ENCODE measurements around the gene LGALS9. TPM values are rescaled to one million over a fixed set of nuclear protein-coding genes. Genes with fewer than 3 reads are reported as not detected.
A peak's percentile ranks its signal among the peaks of the same experiment; 100 is the strongest.
"Not testable (repeated sequence)": the region's sequence is repeated elsewhere in the genome, so short reads cannot be mapped to it uniquely, and the experiment has no call there.

LGALS9 gene
- total RNA-seq, 4 donors from 2014 or later, result 121 to 214 (median 144) TPM

DNA sequence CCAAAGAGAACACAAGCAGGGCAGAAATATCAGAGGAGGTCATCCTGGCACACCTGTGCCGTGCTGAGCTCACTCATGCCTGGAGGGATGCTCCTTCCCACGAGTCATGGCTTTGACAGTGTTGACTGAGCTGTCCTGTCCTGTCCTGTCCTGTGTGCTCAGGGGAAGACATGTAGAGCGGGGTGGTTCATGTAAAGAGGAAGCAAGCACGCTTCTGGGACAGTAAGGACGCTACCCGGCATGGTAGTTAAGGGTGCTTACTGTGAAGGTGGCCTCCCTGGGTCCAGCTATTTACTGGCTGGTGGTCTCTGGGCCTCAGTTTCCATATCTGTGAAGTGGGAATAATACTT is 398 bp downstream of the LGALS9 start:
- TF ChIP-seq CTCF (IDR thresholded peaks at IDR 0.05), result no peak
- no peak for TF ChIP-seq POLR2A (IDR thresholded peaks at IDR 0.05)
- Histone ChIP-seq H3K9me3 (no peaks in the 10 kb centered on the region), H3K36me3 (no peaks in the 10 kb centered on the region), H3K27me3 (no peaks in the 10 kb centered on the region), H3K27ac (peak overlapping the region; percentile 77 to 90 (median 83)), H3K4me1 (peaks cover 0 to 52% (median 8%) of the 10 kb centered on the region in 4 donors), H3K4me3 (peak overlapping the region; percentile 41 to 62 (median 52))
- peak in 2 of 3 donors; percentile 42 to 60 for DNase-seq

DNA sequence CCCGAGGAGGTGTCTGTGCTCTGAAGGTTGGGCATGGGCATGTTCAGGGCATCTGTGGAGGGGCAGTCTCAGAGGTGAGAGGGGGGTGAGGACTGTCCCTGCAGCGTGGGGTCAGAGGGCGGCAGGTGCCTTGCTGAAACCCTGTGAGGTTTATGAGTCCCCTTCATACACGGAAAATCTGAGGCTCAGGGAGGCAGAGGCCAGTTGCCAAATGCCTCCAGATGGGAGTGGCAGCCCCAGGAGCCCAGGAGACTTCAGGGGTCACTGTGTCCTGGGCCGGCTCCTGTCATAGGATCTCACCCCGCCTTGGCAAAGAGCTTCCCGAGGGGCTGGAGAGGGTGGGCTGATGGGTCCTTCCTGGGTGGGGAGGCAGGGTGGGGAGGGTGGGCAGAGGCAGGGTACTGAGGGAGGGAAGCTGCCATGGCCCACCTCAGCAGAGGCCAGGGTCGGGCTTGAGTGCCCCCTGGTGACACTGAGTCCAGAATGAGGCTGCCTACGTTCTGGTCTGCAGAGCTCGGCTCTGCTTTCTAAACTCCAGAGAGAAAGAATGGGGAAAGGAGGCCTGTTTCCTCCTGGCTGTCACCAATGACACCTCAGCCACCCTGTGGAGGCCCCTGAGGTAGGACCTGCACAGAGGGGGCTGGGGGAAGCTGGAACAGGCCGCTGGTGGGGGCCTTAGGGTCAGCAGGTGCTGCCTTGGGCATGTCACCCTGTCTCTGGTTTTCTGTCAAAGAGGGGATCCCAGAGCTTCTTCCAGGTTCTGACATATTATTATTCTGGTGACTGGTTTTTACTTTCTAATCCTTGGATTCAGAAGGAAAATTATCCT is 1.1 kb downstream of the LGALS9 start:
- no peaks in the 10 kb centered on the region for H3K9me3 ChIP-seq
- no peak for DNase-seq
- peak overlapping the region; percentile 41 to 62 (median 52) for H3K4me3 ChIP-seq
- peaks cover 0 to 52% (median 8%) of the 10 kb centered on the region in 4 donors for H3K4me1 ChIP-seq
- TF ChIP-seq POLR2A (IDR thresholded peaks at IDR 0.05) (no peak), CTCF (IDR thresholded peaks at IDR 0.05) (no peak)
- no peaks in the 10 kb centered on the region for H3K36me3 ChIP-seq
- H3K27ac ChIP-seq, result peak overlapping the region; percentile 77 to 90 (median 83)
- no peaks in the 10 kb centered on the region for H3K27me3 ChIP-seq

GRCh38 chr17:27632766-27633165 is 1.8 kb downstream of the LGALS9 start:
- H3K36me3 ChIP-seq, H3K9me3 ChIP-seq, H3K27me3 ChIP-seq: not testable (repeated sequence)
- Histone ChIP-seq H3K4me1 (peaks cover 0 to 57% (median 8%) of the 10 kb centered on the region in 4 donors), H3K4me3 (peak overlapping the region in 2 of 4 donors; percentile 60 to 62), H3K27ac (peak overlapping the region; percentile 77 to 90 (median 83))
- DNase-seq, result peak in 2 of 3 donors; percentile 31 to 70

DNA sequence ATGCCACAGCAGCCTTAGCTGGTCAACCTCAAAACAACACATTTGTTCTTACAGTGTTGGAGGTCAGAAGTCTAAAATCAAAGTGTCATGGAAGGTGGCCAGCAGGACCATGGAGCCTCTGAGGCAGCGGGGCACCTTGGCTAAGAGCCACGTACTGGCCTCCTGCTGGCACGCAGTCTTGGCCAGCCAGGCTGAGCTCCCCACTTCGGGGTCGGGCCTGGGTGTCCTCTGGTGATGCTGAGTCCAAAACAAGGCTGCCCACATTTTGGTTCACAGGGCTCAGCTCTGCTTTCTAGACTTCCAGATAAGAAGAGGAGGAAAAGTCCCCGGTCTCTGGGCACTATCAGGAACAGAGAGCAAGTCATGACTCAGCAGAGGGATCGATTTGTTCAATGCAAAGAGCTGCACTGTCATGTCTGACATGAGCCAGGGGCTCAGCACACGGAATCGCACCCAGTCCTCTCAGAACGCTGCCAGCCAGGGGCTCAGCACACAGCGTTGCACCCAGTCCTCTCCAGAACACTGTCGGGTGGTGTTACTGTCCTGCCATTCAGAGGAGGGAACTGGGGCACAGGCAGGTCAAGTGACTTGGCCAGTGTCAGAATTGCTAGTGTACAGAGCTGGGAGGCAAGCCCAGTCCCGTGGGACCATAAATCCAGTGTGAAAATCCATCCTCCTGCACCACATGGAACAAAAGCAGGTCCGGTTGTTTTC is 2.5 kb downstream of the LGALS9 start:
- H3K27ac ChIP-seq, result peak overlapping the region; percentile 77 to 90 (median 83)
- no peak for DNase-seq
- no peak for TF ChIP-seq CTCF (IDR thresholded peaks at IDR 0.05)
- no peak for TF ChIP-seq POLR2A (IDR thresholded peaks at IDR 0.05)
- no peaks in the 10 kb centered on the region for H3K27me3 ChIP-seq
- no peaks in the 10 kb centered on the region for H3K9me3 ChIP-seq
- H3K4me3 ChIP-seq, result no peak overlapping the region
- H3K36me3 ChIP-seq, result no peaks in the 10 kb centered on the region
- peaks cover 0 to 57% (median 8%) of the 10 kb centered on the region in 4 donors for H3K4me1 ChIP-seq

GRCh38 chr17:27634026-27634335 is 3.0 kb downstream of the LGALS9 start:
- DNase-seq, result no peak
- Histone ChIP-seq H3K27me3 (no peaks in the 10 kb centered on the region), H3K36me3 (peaks cover 0 to 2% (median 0%) of the 10 kb centered on the region in 3 donors), H3K27ac (peak overlapping the region; percentile 77 to 90 (median 83)), H3K9me3 (no peaks in the 10 kb centered on the region), H3K4me1 (peaks cover 0 to 57% (median 8%) of the 10 kb centered on the region in 4 donors), H3K4me3 (no peak overlapping the region)
- TF ChIP-seq POLR2A (IDR thresholded peaks at IDR 0.05), result no peak
- no peak for TF ChIP-seq CTCF (IDR thresholded peaks at IDR 0.05)

GRCh38 chr17:27634776-27635175 is 3.8 kb downstream of the LGALS9 start:
- Histone ChIP-seq H3K4me3 (no peak overlapping the region), H3K4me1 (peaks cover 0 to 57% (median 8%) of the 10 kb centered on the region in 4 donors), H3K27me3 (no peaks in the 10 kb centered on the region), H3K27ac (peak overlapping the region in 2 of 4 donors; percentile 35 to 77), H3K9me3 (no peaks in the 10 kb centered on the region), H3K36me3 (peaks cover 0 to 10% (median 0%) of the 10 kb centered on the region in 3 donors)
- TF ChIP-seq POLR2A (IDR thresholded peaks at IDR 0.05) (no peak), CTCF (IDR thresholded peaks at IDR 0.05) (no peak)
- no peak for DNase-seq

All from Peyer's patch (tissue), 4 donors.